Subcutaneous abdominal adipose tissue (tissue), 5 donors: Measurements from ENCODE around the gene KCNG4.
A peak's percentile ranks its signal among the peaks of the same experiment; 100 is the strongest.
"Not testable (repeated sequence)": the region's sequence is repeated elsewhere in the genome, so short reads cannot be mapped to it uniquely, and the experiment has no call there.

Experiments used
- H3K27ac ChIP-seq: one replicate; pipeline ENCODE4 v1.7.0; 2013; ENCODE audit warnings: low read depth, mild to moderate bottlenecking, inconsistent platforms, low read length, moderate library complexity
- H3K27me3 ChIP-seq, 5 donors: one replicate each; pipeline ENCODE4 v1.7.0; 2013; ENCODE audit warnings: low read length in 5 of 5, inconsistent platforms in 1 of 5; ENCODE audit not compliant: control insufficient read depth in 5 of 5, insufficient read depth in 4 of 5
- H3K36me3 ChIP-seq, 5 donors: one replicate each; pipeline ENCODE4 v1.7.0; 2013; ENCODE audit warnings: low read length in 5 of 5; ENCODE audit not compliant: control insufficient read depth in 5 of 5, insufficient read depth in 5 of 5
- H3K4me1 ChIP-seq, 5 donors: one replicate each; pipeline ENCODE4 v1.7.0; 2013; ENCODE audit warnings: low read length in 5 of 5, mild to moderate bottlenecking in 3 of 5, moderate library complexity in 1 of 5; ENCODE audit not compliant: control insufficient read depth in 5 of 5, insufficient read depth in 5 of 5
- H3K4me3 ChIP-seq, 5 donors: one replicate each; pipeline ENCODE4 v1.7.0; 2013; ENCODE audit warnings: low read length in 5 of 5, low read depth in 1 of 5
- H3K9ac ChIP-seq, 5 donors: one replicate each; pipeline ENCODE4 v1.7.0; 2013; ENCODE audit warnings: low read length in 5 of 5, mild to moderate bottlenecking in 4 of 5, moderate library complexity in 3 of 5
- H3K9me3 ChIP-seq, 5 donors: one replicate each; pipeline ENCODE4 v1.7.0; 2013; ENCODE audit warnings: low read length in 5 of 5; ENCODE audit not compliant: control insufficient read depth in 5 of 5
- donor health status: healthy.
- donor health status: healthy.
- donor health status: healthy.
- donor health status: healthy.
- donor health status: healthy.

KCNG4 gene

DNA sequence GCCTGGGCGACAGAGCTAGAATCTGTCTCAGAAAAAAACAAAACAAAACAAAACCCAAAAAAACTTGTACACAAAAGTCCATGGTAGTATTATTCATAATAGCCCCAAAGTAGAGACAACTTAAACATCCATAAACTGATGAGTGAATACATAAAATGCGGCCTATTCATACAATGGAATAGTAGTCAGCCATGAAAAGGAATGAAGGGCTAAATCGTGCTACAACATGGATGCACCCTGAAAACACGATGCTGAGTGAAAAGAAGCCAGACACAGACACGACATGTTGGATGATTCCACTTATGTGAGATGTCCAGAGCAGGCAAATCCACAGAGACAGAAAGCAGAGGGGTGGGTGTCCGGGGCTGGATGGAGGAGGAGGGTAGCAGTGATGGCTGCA is 12.3 kb downstream of the KCNG4 start:
- Histone ChIP-seq H3K9ac (no peak overlapping the region), H3K27ac (no peak overlapping the region), H3K36me3 (no peaks in the 10 kb centered on the region), H3K4me3 (peak overlapping the region in 1 of 5 donors; percentile 49), H3K4me1 (peaks cover 5 to 19% (median 12%) of the 10 kb centered on the region in 5 donors), H3K9me3 (no peaks in the 10 kb centered on the region), H3K27me3 (no peaks in the 10 kb centered on the region)

DNA sequence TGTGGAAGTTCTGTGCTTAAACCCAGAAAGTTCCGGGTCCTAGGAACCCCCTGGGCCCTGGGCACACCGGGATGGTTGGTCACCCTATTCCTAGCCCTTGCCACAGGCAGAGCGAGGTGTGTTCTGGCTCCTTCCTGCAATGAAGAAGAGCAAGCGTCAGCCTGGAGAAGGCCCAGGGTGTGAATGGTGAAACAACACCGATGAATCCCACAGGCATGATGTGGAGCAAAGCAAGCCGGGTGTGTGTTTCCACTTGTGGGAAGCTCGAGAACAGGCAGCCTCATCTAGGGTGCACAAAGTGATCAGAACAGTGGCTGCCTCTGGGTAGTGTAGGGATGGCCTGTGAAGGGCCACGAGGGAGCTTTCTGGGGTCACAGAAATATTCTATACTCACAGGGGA is 13.8 kb downstream of the KCNG4 start:
- Histone ChIP-seq H3K9me3 (no peaks in the 10 kb centered on the region), H3K36me3 (no peaks in the 10 kb centered on the region), H3K4me3 (no peak overlapping the region), H3K4me1 (peaks cover 5 to 19% (median 12%) of the 10 kb centered on the region in 5 donors), H3K27ac (no peak overlapping the region), H3K9ac (no peak overlapping the region), H3K27me3 (no peaks in the 10 kb centered on the region)

DNA sequence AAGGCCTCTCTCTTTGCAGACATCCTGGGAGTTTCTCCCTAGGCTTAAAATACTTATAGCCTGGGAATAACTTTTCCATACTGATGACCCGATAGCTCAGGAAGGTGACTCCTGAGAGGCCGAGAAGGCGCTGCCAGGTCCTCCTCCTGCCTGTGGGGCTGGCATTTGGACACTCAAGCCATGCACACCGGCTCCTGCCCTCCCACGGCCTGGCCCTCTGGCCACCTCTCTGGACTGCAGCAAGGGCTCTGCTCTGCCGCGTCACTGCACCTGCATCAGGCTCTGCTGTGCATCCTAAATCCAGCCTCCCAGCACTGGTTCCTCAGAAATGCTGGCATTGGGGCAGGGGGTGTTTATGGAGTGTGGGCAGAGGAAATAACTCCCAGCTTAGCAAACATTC is 14.2 kb downstream of the KCNG4 start:
- Histone ChIP-seq H3K9me3 (no peaks in the 10 kb centered on the region), H3K27me3 (no peaks in the 10 kb centered on the region), H3K4me1 (peaks cover 5 to 19% (median 12%) of the 10 kb centered on the region in 5 donors), H3K36me3 (no peaks in the 10 kb centered on the region), H3K9ac (no peak overlapping the region), H3K4me3 (no peak overlapping the region), H3K27ac (no peak overlapping the region)

DNA sequence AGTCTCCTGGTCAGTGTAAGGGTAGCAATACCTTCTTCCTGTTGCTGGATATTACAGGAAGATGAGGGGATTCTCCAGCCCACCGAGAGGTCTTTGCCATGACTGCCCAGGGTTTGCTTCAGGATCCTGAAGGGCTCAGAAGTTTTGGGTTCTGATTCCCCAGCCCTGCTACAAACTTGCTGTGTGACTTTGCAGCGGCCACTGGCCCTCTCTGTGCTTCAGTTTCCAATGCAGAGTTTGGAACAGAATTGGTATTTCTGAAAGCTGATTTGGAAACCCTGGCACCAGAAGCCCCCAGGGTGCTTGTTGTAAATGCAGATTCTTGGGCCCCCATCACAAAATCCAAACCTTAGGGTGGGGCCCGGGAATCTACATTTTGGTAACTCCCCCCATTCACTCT is 14.7 kb downstream of the KCNG4 start:
- Histone ChIP-seq H3K4me3 (no peak overlapping the region), H3K36me3 (no peaks in the 10 kb centered on the region), H3K9me3 (no peaks in the 10 kb centered on the region), H3K27ac (no peak overlapping the region), H3K9ac (no peak overlapping the region), H3K4me1 (peaks cover 5 to 19% (median 12%) of the 10 kb centered on the region in 5 donors), H3K27me3 (no peaks in the 10 kb centered on the region)

DNA sequence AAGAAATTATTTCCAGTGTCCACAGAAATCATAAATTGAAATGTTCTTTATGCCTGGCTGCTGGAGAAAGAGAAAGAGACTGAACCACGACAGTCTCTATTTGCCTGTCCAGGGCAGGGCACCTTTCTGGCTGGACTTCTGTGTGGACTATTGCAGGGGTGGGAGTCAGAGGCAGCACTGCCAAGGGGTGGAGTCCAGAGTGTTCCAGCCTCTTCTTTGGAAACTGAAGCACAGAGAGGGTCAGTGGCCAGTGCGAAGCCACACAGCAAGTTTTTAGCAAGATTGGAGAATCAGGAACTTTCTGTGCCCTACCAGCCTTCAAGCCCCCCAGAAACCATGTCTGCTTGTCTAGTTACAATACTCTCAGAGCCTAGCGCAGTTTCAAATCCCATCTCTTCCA is 15.3 kb downstream of the KCNG4 start:
- H3K27ac ChIP-seq: no peak overlapping the region

DNA sequence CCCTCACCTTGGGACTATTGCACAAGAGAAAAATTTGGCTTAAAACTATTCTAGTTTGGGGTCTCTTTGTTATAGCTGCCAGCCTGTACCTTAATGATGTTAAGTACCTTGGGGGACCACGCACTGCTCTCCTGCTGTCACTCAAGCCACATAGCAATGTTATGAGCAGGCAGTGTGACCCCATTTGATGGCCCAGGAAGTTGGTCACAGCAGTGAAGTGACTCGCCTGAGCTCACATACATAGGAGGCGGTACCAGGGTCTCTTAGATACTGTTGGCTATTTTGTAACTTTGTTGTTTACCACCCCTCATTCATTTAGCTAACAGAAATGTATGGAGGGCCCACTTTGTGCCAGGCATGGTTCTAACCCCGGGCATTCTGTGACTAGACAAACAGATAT is 16.4 kb downstream of the KCNG4 start:
- H3K27ac ChIP-seq: no peak overlapping the region
- peaks cover 5 to 10% (median 7%) of the 10 kb centered on the region in 5 donors for H3K4me1 ChIP-seq
- no peaks in the 10 kb centered on the region for H3K9me3 ChIP-seq
- H3K9ac ChIP-seq: no peak overlapping the region
- H3K27me3 ChIP-seq: no peaks in the 10 kb centered on the region
- H3K36me3 ChIP-seq: no peaks in the 10 kb centered on the region
- H3K4me3 ChIP-seq: no peak overlapping the region

More for the DNA sequence above, 15.3 kb downstream of the KCNG4 start:
- Histone ChIP-seq H3K36me3 (no peaks in the 10 kb centered on the region), H3K9me3 (no peaks in the 10 kb centered on the region), H3K9ac (no peak overlapping the region), H3K4me1 (peaks cover 5 to 15% (median 12%) of the 10 kb centered on the region in 5 donors), H3K27me3 (no peaks in the 10 kb centered on the region), H3K4me3 (no peak overlapping the region)

DNA sequence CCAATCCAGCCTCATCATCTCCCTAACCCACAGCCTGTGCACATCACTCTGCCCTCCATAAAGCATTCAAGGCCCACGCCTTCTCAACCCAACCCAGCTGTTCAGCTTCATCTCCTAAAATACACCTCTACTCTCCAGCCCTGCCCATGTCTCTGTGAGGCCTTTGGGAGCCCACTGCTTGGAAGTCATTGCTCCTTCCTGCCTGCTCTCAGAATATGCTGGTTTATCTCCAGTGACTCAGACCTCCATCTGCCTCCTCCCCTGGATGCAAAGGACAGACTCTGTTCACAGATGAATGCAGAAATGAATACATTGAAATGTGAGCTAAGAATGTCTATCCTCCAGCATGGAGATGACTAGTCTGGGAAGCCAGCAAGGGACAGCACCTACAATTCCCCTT is 19.0 kb downstream of the KCNG4 start:
- Histone ChIP-seq H3K27ac (no peak overlapping the region), H3K9ac (no peak overlapping the region), H3K4me1 (no peaks in the 10 kb centered on the region)

DNA sequence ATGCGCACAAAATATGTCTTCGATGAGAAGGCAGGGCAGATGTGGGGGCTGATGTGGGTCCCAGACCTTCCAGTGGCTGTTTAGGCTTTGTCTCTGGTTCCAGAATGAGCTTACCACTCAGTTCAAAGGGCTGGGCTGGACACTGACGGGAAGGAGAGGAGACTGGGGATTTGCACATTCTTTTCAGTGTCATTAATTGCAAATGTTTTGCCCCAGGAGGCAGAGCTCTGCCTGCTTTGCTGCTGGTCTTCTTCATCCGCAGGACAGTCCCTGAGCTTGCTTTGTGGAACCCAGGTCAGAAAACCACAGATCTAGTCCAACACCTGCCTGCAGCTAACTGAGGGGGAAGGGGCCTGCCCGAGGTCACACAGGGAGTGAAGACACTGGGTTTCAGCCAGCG is 20.9 kb downstream of the KCNG4 start:
- Histone ChIP-seq H3K4me3 (no peak overlapping the region), H3K36me3 (no peaks in the 10 kb centered on the region), H3K9ac (no peak overlapping the region), H3K9me3 (no peaks in the 10 kb centered on the region), H3K4me1 (peaks cover 0 to 2% (median 0%) of the 10 kb centered on the region in 5 donors), H3K27ac (no peak overlapping the region), H3K27me3 (no peaks in the 10 kb centered on the region)

More for the DNA sequence above, 19.0 kb downstream of the KCNG4 start:
- Histone ChIP-seq H3K4me3 (no peak overlapping the region), H3K36me3 (no peaks in the 10 kb centered on the region), H3K27me3 (no peaks in the 10 kb centered on the region), H3K9me3 (no peaks in the 10 kb centered on the region)

DNA sequence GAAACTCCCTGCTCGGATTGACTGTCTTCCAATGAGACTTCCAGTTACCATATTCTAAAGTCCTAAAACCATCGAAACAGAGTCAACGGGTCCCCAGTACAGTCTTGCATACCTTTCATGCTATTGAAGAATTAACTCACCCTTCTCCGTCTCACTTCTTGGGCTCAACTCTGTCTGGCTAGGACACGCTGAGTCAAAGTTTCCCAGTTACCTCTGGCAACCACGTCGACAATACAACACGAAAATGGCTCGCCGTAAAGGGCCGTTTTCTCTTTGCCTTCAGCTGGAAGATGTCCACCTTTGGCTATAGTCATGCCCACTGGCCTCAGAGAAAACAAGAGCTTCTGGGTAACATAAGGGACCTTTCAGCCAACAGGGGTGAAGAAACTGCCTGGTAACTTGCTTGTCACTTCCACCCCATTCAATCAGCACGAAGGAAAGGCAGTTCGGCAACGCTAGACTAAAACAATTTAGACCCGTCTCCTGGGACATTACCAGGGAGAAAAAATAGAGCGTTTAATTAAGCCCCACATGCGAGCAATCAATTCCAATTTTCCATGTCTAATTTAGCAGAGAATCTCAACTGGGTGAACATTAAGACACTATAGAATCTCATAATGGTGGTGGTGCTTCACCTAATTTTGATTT is 21.5 kb downstream of the KCNG4 start:
- Histone ChIP-seq H3K27ac (no peak overlapping the region), H3K4me3 (no peak overlapping the region), H3K9ac (no peak overlapping the region), H3K4me1 (peaks cover 0 to 2% (median 0%) of the 10 kb centered on the region in 5 donors), H3K27me3 (no peaks in the 10 kb centered on the region), H3K36me3 (no peaks in the 10 kb centered on the region), H3K9me3 (no peaks in the 10 kb centered on the region)

DNA sequence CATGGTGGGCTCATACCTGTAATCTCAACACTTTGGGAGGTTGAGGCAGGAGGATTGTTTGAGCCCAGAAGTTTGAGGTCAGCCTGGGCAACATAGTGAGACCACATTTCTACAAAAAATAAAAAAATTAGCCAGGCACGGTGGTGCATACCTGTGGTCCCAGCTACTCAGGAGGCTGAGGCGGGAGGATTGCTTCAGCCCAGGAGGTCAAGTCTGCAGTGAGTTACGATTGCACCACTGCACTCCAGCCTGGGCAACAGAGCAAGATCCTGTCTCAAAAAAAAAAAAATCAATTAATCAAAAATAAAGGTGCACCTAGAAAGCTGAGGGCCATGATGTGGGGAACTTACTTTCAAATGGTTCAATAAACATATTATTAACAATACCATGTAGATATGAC is 23.7 kb downstream of the KCNG4 start:
- H3K27me3 ChIP-seq, H3K27ac ChIP-seq, H3K36me3 ChIP-seq, H3K9me3 ChIP-seq, H3K4me1 ChIP-seq, H3K4me3 ChIP-seq, H3K9ac ChIP-seq: not testable (repeated sequence)
